IMR-90 (cell line): ENCODE data around the gene MSH3. TPM values are rescaled to one million over a fixed set of nuclear protein-coding genes. Genes with fewer than 3 reads are reported as not detected.

Source experiments
- ATAC-seq: fragments of 200-7000 bp; cut with Tn5 transposase; 2 replicates; pipeline ENCODE4 v1.9.1; 2020; ENCODE audit warnings: low read depth, mild to moderate bottlenecking, moderate library complexity
- BruUV-seq: library from RNA; stranded (reverse); fragments of 400-500 nt; replicated peaks from 2 replicates; lab custom pipeline; 2021; lab: Mats Ljungman, UMichigan
- CTCF ChIA-PET: fragments of 300-600 bp; formaldehyde crosslinking; extraction: SDS; loops from one replicate; lab custom pipeline; 2021; ENCODE audit warnings: antibody characterized with exemption; lab: Yijun Ruan, JAX
- POLR2A ChIA-PET: fragments of 300-600 bp; sonication (Branson Sonifier 250); formaldehyde crosslinking; loops from one replicate; lab custom pipeline; 2022; ENCODE audit warnings: antibody characterized with exemption; ENCODE audit not compliant: unreplicated experiment; lab: Charles Lee
- DNase-seq: peaks from one replicate; pipeline ENCODE4 v3.0.0; 2013
- H2AFZ ChIP-seq: replicated peaks from 2 replicates; pipeline ENCODE3; 2013; ENCODE audit warnings: low read length, mild to moderate bottlenecking; ENCODE audit not compliant: poor library complexity
- H2AK5ac ChIP-seq: 2 replicates; pipeline ENCODE4 v1.6.1; 2013; ENCODE audit warnings: low read depth, low read length, inconsistent platforms
- H2AK9ac ChIP-seq: replicated peaks from 2 replicates; pipeline ENCODE3; 2013; ENCODE audit warnings: mild to moderate bottlenecking, low read depth, low read length, moderate library complexity; ENCODE audit not compliant: poor library complexity
- H2BK120ac ChIP-seq: 2 replicates; pipeline ENCODE4 v1.6.1; 2013; ENCODE audit warnings: low read depth, low read length, inconsistent platforms
- H2BK15ac ChIP-seq: 3 replicates; pipeline ENCODE4 v1.6.1; 2013; ENCODE audit warnings: low read depth, low read length, inconsistent platforms
- H2BK20ac ChIP-seq: 2 replicates; pipeline ENCODE4 v1.6.1; 2013; ENCODE audit warnings: low read depth, mild to moderate bottlenecking, inconsistent platforms, low read length, moderate library complexity
- H2BK5ac ChIP-seq: 2 replicates; pipeline ENCODE4 v1.6.1; 2013; ENCODE audit warnings: mild to moderate bottlenecking, low read depth, low read length, inconsistent platforms; ENCODE audit not compliant: poor library complexity, severe bottlenecking
- H3K14ac ChIP-seq: replicated peaks from 2 replicates; pipeline ENCODE4 v1.6.1; 2013; ENCODE audit warnings: low read depth, low read length, inconsistent platforms
- H3K18ac ChIP-seq: 2 replicates; pipeline ENCODE4 v1.6.1; 2013; ENCODE audit warnings: low read depth, low read length, control low read depth
- H3K23ac ChIP-seq: 2 replicates; pipeline ENCODE4 v1.6.1; 2013; ENCODE audit warnings: low read depth, low read length, inconsistent platforms
- H3K27ac ChIP-seq: 2 replicates; pipeline ENCODE4 v1.5.1; 2013; ENCODE audit warnings: mild to moderate bottlenecking, control low read depth, low read length; ENCODE audit not compliant: insufficient read depth
- H3K27me3 ChIP-seq: 2 replicates; pipeline ENCODE4 v1.6.1; 2013; ENCODE audit warnings: low read length; ENCODE audit not compliant: control insufficient read depth, insufficient read depth
- H3K36me3 ChIP-seq: 2 replicates; pipeline ENCODE4 v1.6.1; 2013; ENCODE audit warnings: low read length, mixed read lengths; ENCODE audit not compliant: control insufficient read depth, insufficient read depth
- H3K4ac ChIP-seq: 2 replicates; pipeline ENCODE4 v1.6.1; 2013; ENCODE audit warnings: low read depth, low read length, inconsistent platforms
- H3K4me1 ChIP-seq: 2 replicates; pipeline ENCODE4 v1.6.1; 2013; ENCODE audit warnings: low read length, mixed read lengths; ENCODE audit not compliant: control insufficient read depth, insufficient read depth
- H3K4me2 ChIP-seq: 2 replicates; pipeline ENCODE4 v1.6.1; 2013; ENCODE audit warnings: low read depth, mild to moderate bottlenecking, control low read depth, low read length, moderate library complexity
- H3K4me3 ChIP-seq: 2 replicates; pipeline ENCODE4 v1.5.1; 2013; ENCODE audit warnings: low read depth, mild to moderate bottlenecking, control low read depth, low read length, moderate library complexity; ENCODE audit not compliant: insufficient read depth
- H3K56ac ChIP-seq: 2 replicates; pipeline ENCODE4 v1.6.1; 2013; ENCODE audit warnings: low read length, inconsistent platforms; ENCODE audit not compliant: insufficient read depth; ENCODE audit errors: extremely low read depth
- H3K79me1 ChIP-seq, 2 experiments: 2 replicates each; pipeline ENCODE4 v1.6.1; 2013; ENCODE audit warnings: low read length in 2 of 2, inconsistent platforms in 1 of 2, low read depth in 1 of 2
- H3K9ac ChIP-seq: 2 replicates; pipeline ENCODE4 v1.6.1; 2013; ENCODE audit warnings: low read depth, low read length, control low read depth
- H3K9me1 ChIP-seq: 2 replicates; pipeline ENCODE4 v1.6.1; 2013; ENCODE audit warnings: low read length, inconsistent platforms; ENCODE audit not compliant: insufficient read depth
- H3K9me3 ChIP-seq: 2 replicates; pipeline ENCODE4 v1.6.1; 2013; ENCODE audit warnings: low read length; ENCODE audit not compliant: control insufficient read depth, insufficient read depth
- H4K20me1 ChIP-seq: 2 replicates; pipeline ENCODE4 v1.6.1; 2013; ENCODE audit warnings: low read length, inconsistent platforms; ENCODE audit not compliant: insufficient read depth
- H4K5ac ChIP-seq: 2 replicates; pipeline ENCODE4 v1.6.1; 2013; ENCODE audit warnings: mild to moderate bottlenecking, low read depth, low read length, control low read depth
- H4K8ac ChIP-seq, 2 experiments: 2 replicates each; pipeline ENCODE4 v1.6.1; 2013; ENCODE audit warnings: low read depth in 2 of 2, low read length in 2 of 2, control low read depth in 1 of 2, inconsistent platforms in 1 of 2
- H4K91ac ChIP-seq: 2 replicates; pipeline ENCODE4 v1.6.1; 2013; ENCODE audit warnings: low read depth, low read length, inconsistent platforms; ENCODE audit not compliant: insufficient read depth
- MXI1 ChIP-seq: IDR thresholded peaks from 2 replicates; pipeline ENCODE4 v1.6.1; 2012; ENCODE audit warnings: low read depth, mild to moderate bottlenecking, low read length, moderate library complexity, borderline replicate concordance
- POLR2A ChIP-seq: IDR thresholded peaks from 2 replicates; pipeline ENCODE4 v1.6.1; 2012; ENCODE audit warnings: mild to moderate bottlenecking, low read depth, low read length
- RCOR1 ChIP-seq: IDR thresholded peaks from 2 replicates; pipeline ENCODE4 v1.6.1; 2012; ENCODE audit warnings: mild to moderate bottlenecking, low read length, improper control_type of control experiment; ENCODE audit not compliant: insufficient replicate concordance
- SMC3 ChIP-seq: fragments of 150-350 bp; IDR thresholded peaks from 2 replicates; pipeline ENCODE4 v1.6.1; 2016; ENCODE audit warnings: low read depth, mild to moderate bottlenecking, antibody characterized with exemption, low read length, moderate library complexity
- WGBS, 2 experiments: methylation state at CpG; one replicate each; pipeline versions ENCODE4 v1.1.5 to v1.1.7; 2013; ENCODE audit warnings: missing lambda C conversion rate in 2 of 2; ENCODE audit not compliant: insufficient read length in 1 of 2; ENCODE audit errors: extremely low coverage in 2 of 2; 5-methylcytosine and 5-hydroxymethylcytosine counted together
- dilution Hi-C: fragments of 300-500 bp; cut with HindIII; formaldehyde crosslinking; loops from one replicate; pipeline ENCODE4 v1.14.3; 2018; ENCODE audit warnings: low sequenced_read_pairs; ENCODE audit not compliant: unreplicated experiment
- in situ Hi-C: fragments of 300-500 bp; cut with MboI; formaldehyde crosslinking; loops from 3 replicates; pipeline ENCODE4 v1.14.3; 2019; ENCODE audit warnings: low sequenced_read_pairs, inconsistent platforms, mixed read lengths
- intact Hi-C: fragments of 100-400 bp; cut with micrococcal nuclease; formaldehyde crosslinking; loops from 2 replicates; pipeline ENCODE4 v1.10.0; 2022
- polyA plus RNA-seq, 3 experiments: library from polyadenylated mRNA; depleted of rRNA; stranded (reverse); fragments of >200 nt; gene quantifications; 2 replicates each; pipeline ENCODE4 v1.2.3, GENCODE V29; 2012; ENCODE audit warnings: low replicate concordance in 1 of 3
- total RNA-seq: library from RNA; depleted of rRNA; stranded (reverse); fragments of >200 nt; gene quantifications from 2 replicates; pipeline ENCODE4 v1.2.3, GENCODE V29; 2012

Gene MSH3
- total and polyA plus RNA-seq, 2 of the 4 experiments (the other 2 are of a cell fraction) = 4.6 to 13.3 TPM

- BruUV-seq = no TSS peak
- H3K9ac ChIP-seq = no peak overlapping the region
- no peak overlapping the region for H2BK5ac ChIP-seq
- H3K56ac ChIP-seq = no peak overlapping the region
- dilution Hi-C loops = no loop called here
- H3K9me1 ChIP-seq = 0 out of 2 replicates have a peak, but pooled peaks cover 2% of the 10 kb centered on the region
- no peak overlapping the region for H2BK120ac ChIP-seq
- ATAC-seq (no peak), DNase-seq (no peak)
- no peak overlapping the region for H2AK9ac ChIP-seq
- no peak overlapping the region for H4K8ac ChIP-seq
- H3K23ac ChIP-seq = no peak overlapping the region
- intact Hi-C loops = no loop called here
- H3K18ac ChIP-seq = no peak overlapping the region
- H3K4me3 ChIP-seq = no peak overlapping the region
- H3K79me1 ChIP-seq = no peaks in the 10 kb centered on the region; a peak in 1 of 4 replicates
- ChIA-PET CTCF (no interaction called here), POLR2A (no interaction called here)
- no peak overlapping the region for H3K14ac ChIP-seq
- H2BK20ac ChIP-seq = no peak overlapping the region
- WGBS, 2 experiments = no CpG with 5 or more reads among the region's 1 CpG
- H2AK5ac ChIP-seq = no peak overlapping the region
- H3K36me3 ChIP-seq = peaks cover 12% of the 10 kb centered on the region
- H2AFZ ChIP-seq = no peak overlapping the region
- no peak overlapping the region for H3K4me2 ChIP-seq
- TF ChIP-seq SMC3 (no peak), RCOR1 (no peak), POLR2A (no peak), MXI1 (no peak)
- H3K27me3 ChIP-seq = no peaks in the 10 kb centered on the region
- no peak overlapping the region for H3K27ac ChIP-seq
- H3K4ac ChIP-seq = no peak overlapping the region
- no peaks in the 10 kb centered on the region for H4K20me1 ChIP-seq
- H2BK15ac ChIP-seq = no peak overlapping the region
- H4K5ac ChIP-seq = no peak overlapping the region
- H3K9me3 ChIP-seq = no peaks in the 10 kb centered on the region
- H3K4me1 ChIP-seq = no peaks in the 10 kb centered on the region
- no peak overlapping the region for H4K91ac ChIP-seq
- in situ Hi-C loops = no loop called here
These were observed 156.0 kb downstream of the MSH3 start for GRCh38 chr5:80810425-80810824.
